ENCODE results near the gene BCL11B. TPM values are rescaled to one million over a fixed set of nuclear protein-coding genes. Genes with fewer than 3 reads are reported as not detected.

The BCL11B gene
- total and polyA plus RNA-seq, 9 of the 15 experiments (the other 6 are each of a cell fraction or from before 2014, with no cell fraction given) = 0.09 TPM; not detected in 8

- no peak for ATAC-seq
- no peaks in the 10 kb centered on the region for H3K9me3 ChIP-seq (replicated peaks; ENCODE audit: control insufficient read depth, insufficient read depth, low read depth, low read length)
- POLR2A ChIA-PET = no interaction called here
- H3K36me3 ChIP-seq (ENCODE audit: control insufficient read depth, insufficient read depth, low read length) = no peaks in the 10 kb centered on the region
- CTCF ChIA-PET (ENCODE audit: low intra/inter-chr PET ratio) = no interaction called here
- no peak overlapping the region for H3K4me3 ChIP-seq
- WGBS (ENCODE audit: insufficient coverage, low coverage, missing lambda C conversion rate) = 0% methylated on average over 7 of the region's 10 CpGs
- H3K27me3 ChIP-seq (ENCODE audit: control insufficient read depth in 2 of 2, insufficient read depth in 2 of 2, low read length in 2 of 2) = peaks cover 0 to 7% of the 10 kb centered on the region in 2 experiments; a peak in 1 of 5 replicates
- no peak overlapping the region for H3K9ac ChIP-seq (ENCODE audit: insufficient read depth in 1 of 2, low read depth in 2 of 2, low read length in 2 of 2)
- no peak overlapping the region for H2AFZ ChIP-seq (ENCODE audit: low read depth, low read length)
- H3K27ac ChIP-seq (ENCODE audit: extremely low read depth, low read depth, low read length) = no peak overlapping the region
- no peak overlapping the region for H3K4me2 ChIP-seq (ENCODE audit: insufficient read depth, low read length)
- DNase-seq (ENCODE audit: extremely low read depth in 1 of 4, low spot score in 3 of 4) = no peak
- no peak for FAIRE-seq
- no peaks in the 10 kb centered on the region for H3K9me1 ChIP-seq (ENCODE audit: control insufficient read depth, insufficient read depth, low read length)
- in situ Hi-C loops (cut with MboI) = no loop called here
- H3K4me1 ChIP-seq (replicated peaks in 1 of 2; ENCODE audit: control insufficient read depth in 2 of 2, insufficient read depth in 2 of 2, low read length in 2 of 2) = no peaks in the 10 kb centered on the region
- no peaks in the 10 kb centered on the region for H4K20me1 ChIP-seq (replicated peaks; ENCODE audit: control insufficient read depth, insufficient read depth, low read length)
- H3K79me2 ChIP-seq (ENCODE audit: control insufficient read depth, insufficient read depth, low read length) = no peaks in the 10 kb centered on the region
- TF ChIP-seq TEAD1 (CRISPR knock-in tag; IDR thresholded peaks at IDR 0.05) (no peak), ZMIZ1 (IDR thresholded peaks at IDR 0.05; ENCODE audit: low read depth in 2 of 2, low read length in 2 of 2) (no peak), DPF2 (IDR thresholded peaks at IDR 0.05) (no peak), ZNF436 (CRISPR knock-in tag; IDR thresholded peaks at IDR 0.05) (no peak), KAT8 (IDR thresholded peaks at IDR 0.05; ENCODE audit: low read depth) (no peak), ZNF740 (CRISPR knock-in tag; IDR thresholded peaks at IDR 0.05) (no peak), ZNF740 (tag; IDR thresholded peaks at IDR 0.05) (no peak), CTBP1 (IDR thresholded peaks at IDR 0.05; ENCODE audit: borderline replicate concordance) (no peak), RCOR1 (IDR thresholded peaks at IDR 0.05; ENCODE audit: borderline replicate concordance in 1 of 2, low read depth in 2 of 2, low read length in 2 of 2) (no peak), HCFC1 (IDR thresholded peaks at IDR 0.05; ENCODE audit: low read depth, low read length) (no peak)
- intact Hi-C loops (cut with micrococcal nuclease) = no loop called here
- no TSS peak for BruUV-seq (replicated peaks)
Measured at GRCh38 chr14:99216191-99216590, 55.8 kb downstream of the BCL11B start.
